Panc1 (cell line): ENCODE measurements around the gene KIF25.

ENCODE experiments used
- CTCF ChIP-seq: fragments of 450-650 bp; IDR thresholded peaks from 2 replicates; pipeline ENCODE4 v1.5.1; 2017; ENCODE audit warnings: mild to moderate bottlenecking
- REST ChIP-seq, 2 experiments: IDR thresholded peaks; 2 replicates each; pipeline ENCODE4 v1.6.1; 2011 to 2012; ENCODE audit warnings: low read depth in 2 of 2, control low read depth in 1 of 2, low read length in 1 of 2, mild to moderate bottlenecking in 1 of 2, moderate library complexity in 1 of 2; ENCODE audit not compliant: insufficient read depth in 1 of 2
- TCF7L2 ChIP-seq: IDR thresholded peaks from 2 replicates; pipeline ENCODE4 v1.6.1; 2011; ENCODE audit warnings: mild to moderate bottlenecking, low read depth, low read length, inconsistent platforms

DNA sequence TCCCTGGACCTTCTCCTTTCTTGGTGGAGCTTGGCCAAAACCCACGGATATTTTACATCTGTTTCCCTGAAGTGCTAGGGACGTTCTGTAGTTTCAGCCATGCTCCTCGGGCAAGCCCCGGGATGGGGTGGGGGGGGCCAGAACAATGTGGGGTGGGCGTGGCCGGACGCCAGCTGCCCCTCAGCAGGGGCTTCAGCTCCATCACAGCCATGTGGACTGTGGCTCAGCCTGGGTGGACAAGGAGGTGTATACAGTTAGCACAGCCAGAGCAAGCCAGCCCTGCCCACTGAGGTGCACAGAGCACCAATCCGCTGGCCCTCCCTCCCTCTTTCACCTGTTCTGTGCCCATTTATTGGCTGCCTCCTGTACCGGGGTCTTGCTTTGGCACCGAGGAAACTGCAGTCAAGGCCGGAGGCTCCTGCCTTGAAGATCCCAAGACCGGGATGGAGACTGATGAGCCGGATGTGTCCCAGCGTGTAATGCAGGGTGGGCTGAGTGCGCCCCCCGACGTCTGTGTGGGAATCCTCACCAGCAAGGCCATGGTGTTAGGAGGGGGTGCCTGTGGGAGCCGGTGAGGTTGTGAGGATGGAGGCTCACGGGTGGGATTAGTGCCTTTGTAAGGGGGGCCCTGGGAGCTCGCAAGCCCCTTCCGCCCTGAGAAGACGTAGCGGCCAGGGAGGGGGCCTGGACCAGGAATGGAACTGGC is 53.6 kb downstream of the KIF25 start:
- TF ChIP-seq CTCF (no peak; the same call in 1 of the 2 replicates), REST (IDR thresholded peaks at IDR 0.05; ENCODE audit: insufficient read depth in 1 of 2, low read depth in 2 of 2, low read length in 1 of 2) (no peak), TCF7L2 (no peak)
